ENCODE results near the gene SPACA6. TPM values are rescaled to one million over a fixed set of nuclear protein-coding genes. Genes with fewer than 3 reads are reported as not detected.

Gene SPACA6
- total and polyA plus RNA-seq, 2 donors (not counting 1 experiment from before 2014, with no cell fraction given) = 5.5 to 8.6 TPM

- Histone ChIP-seq H3K36me3 (ENCODE audit: control insufficient read depth, insufficient read depth, low read length) (peaks cover 23% of the 10 kb centered on the region), H2AFZ (ENCODE audit: low read length) (no peak overlapping the region), H3K27me3 (ENCODE audit: control insufficient read depth, insufficient read depth, low read length) (no peaks in the 10 kb centered on the region), H4K20me1 (ENCODE audit: control insufficient read depth, extremely low read depth, insufficient read depth, low read length) (no peaks in the 10 kb centered on the region), H3K9ac (ENCODE audit: insufficient read depth, low read length) (no peak overlapping the region), H3K9me3 (ENCODE audit: control insufficient read depth, insufficient read depth, low read depth, low read length) (no peaks in the 10 kb centered on the region), H3K4me1 (ENCODE audit: control insufficient read depth, extremely low read depth, insufficient read depth, low read length) (peaks cover 3% of the 10 kb centered on the region), H3K4me3 (replicated peaks in 1 of 4; ENCODE audit: control extremely low read depth in 1 of 4, insufficient read depth in 1 of 4, low read depth in 3 of 4, low read length in 4 of 4) (no peak overlapping the region), H3K27ac (ENCODE audit: insufficient read depth, low read length) (no peak overlapping the region), H3K79me2 (ENCODE audit: control insufficient read depth, insufficient read depth, low read length) (peaks cover 6% of the 10 kb centered on the region), H3K4me2 (ENCODE audit: extremely low read depth, insufficient read depth, low read length) (no peak overlapping the region)
- TF ChIP-seq EZH2 (IDR thresholded peaks at IDR 0.05; ENCODE audit: low read length, missing control alignments) (no peak), CTCF (conservative IDR thresholded peaks at IDR 0.05 in 1 of 2, IDR thresholded peaks at IDR 0.05 in 1 of 2; ENCODE audit: low read depth in 1 of 2, low read length in 2 of 2) (no peak)
- DNase-seq (ENCODE audit: low read depth in 2 of 2) = no peak
Observed at GRCh38 chr19:51702825-51703574, 9.9 kb downstream of the SPACA6 start.

GRCh38 chr19:51703575-51704515, 10.7 kb downstream of the SPACA6 start:
- no peak overlapping the region for H2AFZ ChIP-seq (ENCODE audit: low read length)
- H3K27me3 ChIP-seq (ENCODE audit: control insufficient read depth, insufficient read depth, low read length) = no peaks in the 10 kb centered on the region
- TF ChIP-seq CTCF (conservative IDR thresholded peaks at IDR 0.05 in 1 of 2, IDR thresholded peaks at IDR 0.05 in 1 of 2; ENCODE audit: low read depth in 1 of 2, low read length in 2 of 2) (peak; percentile 39 to 46), EZH2 (IDR thresholded peaks at IDR 0.05; ENCODE audit: low read length, missing control alignments) (no peak)
- peak overlapping the region; percentile 64 to 83 (median 74) for H3K4me3 ChIP-seq (replicated peaks in 1 of 4; ENCODE audit: control extremely low read depth in 1 of 4, insufficient read depth in 1 of 4, low read depth in 3 of 4, low read length in 4 of 4)
- H3K79me2 ChIP-seq (ENCODE audit: control insufficient read depth, insufficient read depth, low read length) = no peaks in the 10 kb centered on the region
- H3K36me3 ChIP-seq (ENCODE audit: control insufficient read depth, insufficient read depth, low read length) = peaks cover 20% of the 10 kb centered on the region
- peak overlapping the region; percentile 72 for H3K4me2 ChIP-seq (ENCODE audit: extremely low read depth, insufficient read depth, low read length)
- H3K4me1 ChIP-seq (ENCODE audit: control insufficient read depth, extremely low read depth, insufficient read depth, low read length) = peaks cover 3% of the 10 kb centered on the region
- no peaks in the 10 kb centered on the region for H3K9me3 ChIP-seq (ENCODE audit: control insufficient read depth, insufficient read depth, low read depth, low read length)
- no peaks in the 10 kb centered on the region for H4K20me1 ChIP-seq (ENCODE audit: control insufficient read depth, extremely low read depth, insufficient read depth, low read length)
- peak overlapping the region; percentile 94 for H3K27ac ChIP-seq (ENCODE audit: insufficient read depth, low read length)
- peak; percentile 92 for DNase-seq (ENCODE audit: low read depth in 2 of 2)
- peak overlapping the region; percentile 85 for H3K9ac ChIP-seq (ENCODE audit: insufficient read depth, low read length)

- Histone ChIP-seq H2AFZ (ENCODE audit: low read length) (no peak overlapping the region), H3K27ac (ENCODE audit: insufficient read depth, low read length) (peak overlapping the region; percentile 94)
Observed at GRCh38 chr19:51704626-51705025, 11.5 kb downstream of the SPACA6 start.

More at GRCh38 chr19:51704626-51705025, 11.5 kb downstream of the SPACA6 start:
- Histone ChIP-seq H3K4me1 (ENCODE audit: control insufficient read depth, extremely low read depth, insufficient read depth, low read length) (peaks cover 3% of the 10 kb centered on the region), H3K79me2 (ENCODE audit: control insufficient read depth, insufficient read depth, low read length) (no peaks in the 10 kb centered on the region), H3K4me3 (replicated peaks in 1 of 4; ENCODE audit: control extremely low read depth in 1 of 4, insufficient read depth in 1 of 4, low read depth in 3 of 4, low read length in 4 of 4) (peak overlapping the region; percentile 64 to 83 (median 74)), H3K9ac (ENCODE audit: insufficient read depth, low read length) (peak overlapping the region; percentile 85), H3K27me3 (ENCODE audit: control insufficient read depth, insufficient read depth, low read length) (no peaks in the 10 kb centered on the region), H3K36me3 (ENCODE audit: control insufficient read depth, insufficient read depth, low read length) (peaks cover 20% of the 10 kb centered on the region), H3K4me2 (ENCODE audit: extremely low read depth, insufficient read depth, low read length) (peak overlapping the region; percentile 72), H3K9me3 (ENCODE audit: control insufficient read depth, insufficient read depth, low read depth, low read length) (no peaks in the 10 kb centered on the region), H4K20me1 (ENCODE audit: control insufficient read depth, extremely low read depth, insufficient read depth, low read length) (no peaks in the 10 kb centered on the region)
- TF ChIP-seq CTCF (conservative IDR thresholded peaks at IDR 0.05 in 1 of 2, IDR thresholded peaks at IDR 0.05 in 1 of 2; ENCODE audit: low read depth in 1 of 2, low read length in 2 of 2) (no peak), EZH2 (IDR thresholded peaks at IDR 0.05; ENCODE audit: low read length, missing control alignments) (no peak)
- no peak for DNase-seq (ENCODE audit: low read depth in 2 of 2)

Data from fibroblast of lung (primary cell).